Activated CD4-positive, alpha-beta T cell treated with anti-CD3 and anti-CD28 coated beads for 1 hour (primary cell): ENCODE results near the gene SLC12A4.
"Not testable (repeated sequence)": the region's sequence is repeated elsewhere in the genome, so short reads cannot be mapped to it uniquely, and the experiment has no call there.

Source experiments
- DNase-seq: peaks from one replicate; pipeline ENCODE4 v3.0.0-alpha.2; 2020

Gene SLC12A4

DNA sequence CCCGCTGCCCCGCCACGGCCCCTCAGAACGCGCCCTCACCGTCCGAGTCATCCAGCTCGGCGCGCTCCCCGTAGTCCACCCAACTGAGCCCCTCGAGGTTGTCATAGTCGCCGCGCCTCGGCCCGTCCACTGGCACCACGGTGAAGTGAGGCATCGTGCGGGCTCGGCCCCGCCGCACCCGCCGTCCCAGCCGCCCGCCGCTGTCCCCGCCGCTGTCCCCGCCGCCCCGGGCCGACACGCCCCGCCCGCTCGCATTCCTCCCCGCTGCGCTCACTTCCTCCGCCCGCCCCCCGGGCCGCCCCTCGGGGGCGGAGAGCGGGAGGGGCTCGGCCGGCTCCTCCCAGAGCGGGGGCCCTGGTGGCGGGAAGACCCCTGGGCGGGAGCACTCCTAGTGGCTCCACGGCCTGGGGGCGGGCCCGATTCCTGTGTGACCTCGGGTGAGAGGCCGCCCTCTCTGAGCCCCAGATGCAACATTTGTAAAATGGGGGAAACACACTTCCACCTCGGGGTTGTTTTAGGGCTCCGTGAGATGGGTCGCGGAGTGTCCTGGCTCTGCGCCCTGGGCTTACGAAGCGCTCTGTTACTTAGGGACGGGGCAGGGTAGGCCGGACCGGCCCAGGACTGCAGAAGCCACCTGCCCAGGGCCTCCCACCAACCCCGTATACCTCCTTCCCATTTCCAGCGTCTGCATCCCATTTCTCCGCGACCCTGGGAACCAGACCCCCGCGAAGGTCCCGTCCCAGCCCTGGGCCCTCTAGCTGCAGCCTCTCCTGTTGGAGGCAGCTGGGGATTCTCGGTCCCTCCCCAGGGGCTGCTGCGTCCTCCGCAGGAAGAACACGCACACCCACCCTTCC is at the start of gene SLC12A4:
Gene SLC12A4 (minus strand): TSS at position 238 of the 854 bp plus-strand sequence. CDS start 84 bp downstream, at position 154.
- DNase-seq: peak; percentile 73

GRCh38 chr16:68015681-68016080 is 47.2 kb upstream of the SLC12A4 start, which contains the start of gene DPEP2NB:
DPEP2NB (minus strand) TSS chr16:68015911; CDS start chr16:68015770, 141 bp downstream.
- DNase-seq: no peak

DNA sequence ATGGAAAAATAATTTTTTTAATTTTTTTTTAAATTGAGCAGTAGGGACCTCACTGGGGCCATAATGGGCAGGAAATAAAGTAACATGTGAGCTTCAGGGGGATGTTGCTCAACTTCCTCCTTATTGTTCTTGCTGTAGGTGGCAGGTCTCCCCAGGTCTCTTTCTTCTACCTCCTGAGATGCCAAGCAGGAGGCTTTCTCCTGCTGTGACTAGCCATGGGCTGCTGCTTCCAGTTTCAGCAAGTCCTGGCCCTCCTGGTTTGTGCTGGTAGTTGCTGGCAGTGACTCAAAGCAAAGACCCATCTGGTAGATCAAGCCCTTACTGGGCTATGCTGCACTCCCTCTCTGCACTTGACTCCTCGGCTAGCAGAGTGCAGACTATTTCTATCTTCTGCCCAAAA is 45.0 kb upstream of the SLC12A4 start:
- no peak for DNase-seq

GRCh38 chr16:68009872-68010271 is 41.4 kb upstream of the SLC12A4 start:
- DNase-seq: not testable (repeated sequence)

- no peak for DNase-seq
Measured at GRCh38 chr16:68009157-68009735, 40.8 kb upstream of the SLC12A4 start.

- no peak for DNase-seq
Measured at GRCh38 chr16:68005786-68006286, 37.4 kb upstream of the SLC12A4 start.

GRCh38 chr16:68005211-68005610 is 36.8 kb upstream of the SLC12A4 start:
- no peak for DNase-seq

DNA sequence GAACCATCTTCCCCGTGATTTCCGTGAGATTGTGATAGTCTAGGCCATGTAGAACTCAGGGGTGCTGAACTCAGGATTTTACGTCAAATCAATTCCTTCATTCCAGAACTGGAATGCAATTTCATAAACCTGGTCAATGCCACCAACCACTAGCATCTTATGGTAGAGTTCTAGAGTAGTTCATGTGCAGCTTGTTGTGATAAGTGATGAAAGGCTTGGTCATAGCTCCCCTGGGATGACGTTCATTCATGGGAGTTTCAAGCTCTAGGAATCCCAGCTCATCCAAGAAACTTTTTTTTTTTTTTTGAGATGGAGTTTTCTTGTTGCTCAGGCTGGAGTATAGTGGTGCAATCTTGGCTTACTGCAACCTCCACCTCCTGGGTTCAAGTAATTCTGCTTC is 34.6 kb upstream of the SLC12A4 start:
- no peak for DNase-seq

DNA sequence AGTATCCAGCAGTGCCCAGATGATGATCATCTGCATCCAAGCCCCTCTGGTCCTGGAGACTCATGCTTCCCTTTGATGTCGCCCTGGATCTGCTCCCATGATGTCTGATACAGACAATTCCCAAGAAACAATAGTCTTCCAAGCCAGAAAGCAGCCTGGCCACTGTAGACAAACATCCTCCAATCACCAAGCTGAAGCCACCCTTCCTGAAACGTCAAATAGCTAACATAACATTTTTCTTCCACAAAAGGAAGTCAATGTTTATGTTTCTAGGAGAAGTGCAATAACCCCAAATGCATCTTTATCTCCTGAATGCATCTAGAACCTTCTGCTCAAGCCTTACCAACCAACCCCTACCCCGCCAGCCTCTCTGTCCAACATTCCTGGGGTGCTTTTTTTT is 32.0 kb upstream of the SLC12A4 start:
- DNase-seq: no peak

- no peak for DNase-seq
Measured at GRCh38 chr16:67999985-68000384, 31.5 kb upstream of the SLC12A4 start.

DNA sequence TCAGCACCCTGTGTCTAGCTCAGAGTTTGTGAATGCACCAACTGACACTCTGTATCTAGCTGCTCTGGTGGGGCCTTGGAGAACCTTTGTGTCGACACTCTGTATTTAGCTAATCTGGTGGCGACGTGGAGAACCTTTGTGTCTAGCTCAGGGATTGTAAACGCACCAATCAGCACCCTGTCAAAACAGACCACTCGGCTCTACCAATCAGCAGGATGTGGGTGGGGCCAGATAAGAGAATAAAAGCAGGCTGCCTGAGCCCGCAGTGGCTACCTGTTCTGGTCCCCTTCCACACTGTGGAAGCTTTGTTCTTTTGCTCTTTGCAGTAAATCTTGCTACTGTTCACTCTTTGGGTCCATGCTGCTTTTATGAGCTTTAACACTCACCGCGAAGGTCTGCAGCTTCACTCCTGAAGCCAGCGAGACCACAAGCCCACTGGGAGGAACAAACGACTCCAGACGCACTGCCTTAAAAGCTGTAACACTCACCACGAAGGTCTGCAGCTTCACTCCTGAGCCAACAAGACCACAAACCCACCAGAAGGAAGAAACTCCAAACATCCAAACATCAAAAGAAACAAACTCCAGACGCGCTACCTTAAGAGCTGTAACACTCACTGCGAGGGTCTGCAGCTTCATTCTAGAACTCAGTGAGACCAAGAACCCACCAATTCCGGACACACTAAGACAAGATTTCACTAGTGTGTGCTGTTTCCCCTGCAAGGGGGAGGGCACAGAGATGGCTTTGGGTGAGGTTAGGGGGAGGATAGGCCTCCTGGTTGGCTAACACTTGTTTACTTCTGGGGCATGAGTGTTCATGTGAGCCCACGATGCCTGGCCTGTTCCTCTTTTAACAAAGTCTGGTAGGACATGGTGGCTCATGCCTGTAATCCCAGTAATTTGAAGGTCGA is 30.6 kb upstream of the SLC12A4 start, which contains the start of gene DPEP2:
Gene DPEP2 (minus strand): TSS at position 706 of the 910 bp plus-strand sequence. CDS start 6,272 bp downstream, outside the sequence.
- peak; percentile 28 for DNase-seq

- DNase-seq: not testable (repeated sequence)
Measured at GRCh38 chr16:67998231-67998778, 29.9 kb upstream of the SLC12A4 start.

GRCh38 chr16:67996666-67997065 is 28.2 kb upstream of the SLC12A4 start:
- no peak for DNase-seq

DNA sequence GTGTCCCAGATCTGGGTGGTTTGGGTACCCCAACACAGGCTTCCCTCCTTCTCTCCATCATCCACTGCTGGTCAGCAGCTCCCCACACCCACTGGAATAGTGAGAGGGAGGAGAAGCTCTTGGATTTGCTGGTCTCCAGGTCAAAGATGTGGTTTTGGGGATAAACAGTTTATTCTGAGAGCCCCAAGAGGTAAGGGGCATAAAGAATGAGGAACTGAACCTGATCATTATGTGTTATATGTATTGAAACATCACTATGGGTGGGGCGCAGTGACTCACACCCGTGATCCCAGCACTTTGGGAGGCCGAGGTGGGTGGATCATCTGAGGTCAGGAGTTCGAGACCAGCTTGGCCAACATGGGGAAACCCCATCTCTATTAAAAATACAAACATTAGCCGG is 27.0 kb upstream of the SLC12A4 start:
- DNase-seq: no peak

- not testable (repeated sequence) for DNase-seq
Measured at GRCh38 chr16:67994040-67994408, 25.6 kb upstream of the SLC12A4 start.

GRCh38 chr16:67993207-67994039 is 25.0 kb upstream of the SLC12A4 start:
- DNase-seq: peak; percentile 73

- DNase-seq: no peak
Measured at GRCh38 chr16:67992661-67993206, 24.3 kb upstream of the SLC12A4 start.

DNA sequence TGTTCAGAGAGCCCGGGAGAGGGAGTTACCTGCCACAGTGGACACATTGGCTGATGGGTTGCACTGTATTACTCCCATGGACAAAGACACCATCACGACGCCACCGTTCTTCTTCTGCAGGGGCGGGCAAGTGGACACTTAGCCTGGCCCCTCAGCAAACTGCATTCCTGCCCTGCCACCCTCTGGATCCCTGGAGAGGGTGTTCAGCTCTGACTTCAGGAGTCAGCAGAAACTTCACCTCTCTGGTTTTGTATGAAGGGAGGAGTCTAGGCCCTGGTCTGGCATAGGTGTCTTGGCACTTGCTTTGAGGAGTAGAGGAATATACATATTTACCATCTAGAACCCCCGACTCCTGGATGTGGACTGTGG is 21.6 kb upstream of the SLC12A4 start:
- DNase-seq: no peak

GRCh38 chr16:67989322-67990017 is 21.0 kb upstream of the SLC12A4 start:
- no peak for DNase-seq

DNA sequence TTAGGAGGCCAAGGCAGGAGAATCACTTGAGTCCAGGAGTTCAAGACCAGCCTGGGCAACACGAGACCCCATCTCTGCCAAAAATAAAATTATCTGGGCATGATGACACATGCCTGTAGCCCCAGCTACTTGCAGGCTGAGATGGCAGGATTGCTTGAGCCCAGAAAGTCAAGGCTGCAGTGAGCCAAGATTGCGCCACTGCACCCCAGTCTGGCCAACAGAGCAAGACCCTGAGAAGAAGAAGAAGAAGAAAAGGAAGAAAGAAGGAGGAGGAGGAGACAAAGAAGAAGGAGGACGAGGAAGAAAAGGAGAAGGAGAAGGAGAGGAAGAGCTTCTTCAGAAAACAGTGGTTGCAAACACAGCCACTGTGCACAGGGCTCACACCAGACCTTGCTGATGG is 20.2 kb upstream of the SLC12A4 start:
- DNase-seq: no peak
